Measurements from ENCODE around the gene KRTAP5-2. TPM values are rescaled to one million over a fixed set of nuclear protein-coding genes. Genes with fewer than 3 reads are reported as not detected.

KRTAP5-2 gene
- total and polyA plus RNA-seq, 9 of the 15 experiments (the other 6 are each of a cell fraction or from before 2014, with no cell fraction given), result not detected

GRCh38 chr11:1574238-1574932 is 23.7 kb downstream of the KRTAP5-2 start (continued):
- TF ChIP-seq, protein P1, sequence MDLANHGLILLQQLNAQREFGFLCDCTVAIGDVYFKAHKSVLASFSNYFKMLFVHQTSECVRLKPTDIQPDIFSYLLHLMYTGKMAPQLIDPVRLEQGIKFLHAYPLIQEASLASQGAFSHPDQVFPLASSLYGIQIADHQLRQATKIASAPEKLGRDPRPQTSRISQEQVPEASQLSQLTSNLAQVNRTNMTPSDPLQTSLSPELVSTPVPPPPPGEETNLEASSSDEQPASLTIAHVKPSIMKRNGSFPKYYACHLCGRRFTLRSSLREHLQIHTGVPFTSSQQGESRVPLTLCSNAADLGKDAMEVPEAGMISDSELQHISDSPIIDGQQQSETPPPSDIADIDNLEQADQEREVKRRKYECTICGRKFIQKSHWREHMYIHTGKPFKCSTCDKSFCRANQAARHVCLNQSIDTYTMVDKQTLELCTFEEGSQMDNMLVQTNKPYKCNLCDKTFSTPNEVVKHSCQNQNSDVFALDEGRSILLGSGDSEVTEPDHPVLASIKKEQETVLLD (IDR thresholded peaks at IDR 0.05), result no peak
- no peak for TF ChIP-seq RFX1 (IDR thresholded peaks at IDR 0.05)

DNA sequence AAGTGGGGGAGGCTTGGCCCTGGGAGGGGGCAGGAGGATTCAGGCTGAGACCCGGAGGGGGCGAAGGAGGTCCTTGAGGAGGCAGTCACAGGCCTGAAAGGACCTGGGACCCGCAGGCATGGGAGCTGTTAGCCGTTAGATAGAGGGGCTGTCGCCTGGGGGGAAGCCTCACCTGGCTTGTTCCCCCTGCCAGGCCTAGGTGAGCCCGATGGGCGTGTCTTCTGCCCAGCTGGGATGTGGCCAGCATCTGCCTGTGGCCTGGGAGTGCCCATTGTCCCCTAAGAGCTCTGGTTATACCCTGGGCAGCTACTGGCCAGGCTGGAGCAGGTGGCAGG is 24.2 kb downstream of the KRTAP5-2 start:
- H4K20me1 ChIP-seq (replicated peaks; ENCODE audit: control insufficient read depth, insufficient read depth, low read length), result peaks cover 16% of the 10 kb centered on the region; the same call in 1 of the 2 replicates
- FAIRE-seq (no peak), DNase-seq (ENCODE audit: extremely low read depth in 1 of 4, low spot score in 3 of 4) (peak in 1 of 4 experiments; percentile 5), ATAC-seq (no peak; the same call in 1 of the 3 replicates)
- no peak overlapping the region for H3K27ac ChIP-seq (ENCODE audit: extremely low read depth, low read depth, low read length)
- WGBS (ENCODE audit: insufficient coverage, low coverage, missing lambda C conversion rate), result 10% methylated on average over 6 of the region's 7 CpGs
- peaks cover 0 to 38% of the 10 kb centered on the region in 2 experiments; a peak in 3 of 5 replicates for H3K4me1 ChIP-seq (replicated peaks in 1 of 2; ENCODE audit: control insufficient read depth in 2 of 2, insufficient read depth in 2 of 2, low read length in 2 of 2)
- H3K9me3 ChIP-seq (replicated peaks; ENCODE audit: control insufficient read depth, insufficient read depth, low read depth, low read length), result peaks cover 7% of the 10 kb centered on the region; the same call in 1 of the 2 replicates
- peak overlapping the region in 1 of 2 experiments; percentile 78; a peak in 1 of 4 replicates for H3K9ac ChIP-seq (ENCODE audit: insufficient read depth in 1 of 2, low read depth in 2 of 2, low read length in 2 of 2)
- intact Hi-C loops (cut with micrococcal nuclease) (loop anchor here (2.0 to 10.0 kb wide), 4 partner anchors 27 to 459 kb away; no protein-coding TSS in a partner anchor), in situ Hi-C loops (cut with MboI) (no loop called here)
- no peaks in the 10 kb centered on the region for H3K9me1 ChIP-seq (ENCODE audit: control insufficient read depth, insufficient read depth, low read length)
- H3K4me3 ChIP-seq, result no peak overlapping the region
- no peaks in the 10 kb centered on the region for H3K79me2 ChIP-seq (ENCODE audit: control insufficient read depth, insufficient read depth, low read length)
- ChIA-PET POLR2A (interaction anchor here (0.9 kb wide), 1 partner anchor 9 kb away, joined by 4 read pairs; no protein-coding TSS in a partner anchor), CTCF (ENCODE audit: low intra/inter-chr PET ratio) (interaction anchor here (0.6 to 2.3 kb wide), 4 partner anchors 19 to 122 kb away, joined by 3 to 19 read pairs (median 4); no protein-coding TSS in a partner anchor)
- peaks cover 0 to 24% of the 10 kb centered on the region in 2 experiments; a peak in 3 of 5 replicates for H3K27me3 ChIP-seq (ENCODE audit: control insufficient read depth in 2 of 2, insufficient read depth in 2 of 2, low read length in 2 of 2)
- no peaks in the 10 kb centered on the region for H3K36me3 ChIP-seq (ENCODE audit: control insufficient read depth, insufficient read depth, low read length)
- no peak overlapping the region for H3K4me2 ChIP-seq (ENCODE audit: insufficient read depth, low read length)
- no TSS peak for BruUV-seq (replicated peaks)
- no peak overlapping the region for H2AFZ ChIP-seq (ENCODE audit: low read depth, low read length)
- TF ChIP-seq ZNF586 (CRISPR knock-in tag; conservative IDR thresholded peaks at IDR 0.05) (no peak), FOXA3 (CRISPR knock-in tag; conservative IDR thresholded peaks at IDR 0.05 in 1 of 2, IDR thresholded peaks at IDR 0.05 in 1 of 2) (no peak), ZNF77 (CRISPR knock-in tag; IDR thresholded peaks at IDR 0.05) (no peak), NCOA4 (IDR thresholded peaks at IDR 0.05; ENCODE audit: partially characterized antibody) (no peak), ARHGAP35 (IDR thresholded peaks at IDR 0.05; ENCODE audit: partially characterized antibody) (no peak), PHF20 (IDR thresholded peaks at IDR 0.05; ENCODE audit: partially characterized antibody) (no peak), ZNF274 (IDR thresholded peaks at IDR 0.05; ENCODE audit: borderline replicate concordance, low read depth, low read length) (no peak), HOXB6 (CRISPR knock-in tag; IDR thresholded peaks at IDR 0.05; ENCODE audit: borderline replicate concordance) (no peak), TEAD2 (tag; IDR thresholded peaks at IDR 0.05) (no peak), JUN (IDR thresholded peaks at IDR 0.05; ENCODE audit: borderline replicate concordance, low read depth, low read length) (no peak), JUN (CRISPR knock-in tag; IDR thresholded peaks at IDR 0.05; ENCODE audit: borderline replicate concordance) (no peak), BRD4 (IDR thresholded peaks at IDR 0.05) (no peak), CBFA2T3 (IDR thresholded peaks at IDR 0.05) (no peak), FOXO4 (CRISPR knock-in tag; IDR thresholded peaks at IDR 0.05) (no peak), BHLHE40 (IDR thresholded peaks at IDR 0.05; ENCODE audit: low read length) (no peak), MCM3 (IDR thresholded peaks at IDR 0.05) (no peak)

Measured in K562 (cell line).